Gastroesophageal sphincter (tissue), 4 donors: ENCODE results near the gene SGTA. TPM values are rescaled to one million over a fixed set of nuclear protein-coding genes. Genes with fewer than 3 reads are reported as not detected.

ENCODE experiments used
- ATAC-seq: fragments of 150-250 bp; one replicate; pipeline ENCODE4 v1.9.1; 2016; ENCODE audit warnings: mild to moderate bottlenecking, moderate library complexity
- H3K27ac ChIP-seq, 4 donors: fragments of 200-600 bp; sonication (generic) in 3 of 4; 1 replicate in 3 of 4; 2 replicates in 1 of 4; pipeline ENCODE4 v1.5.1; 2016 to 2019
- H3K27me3 ChIP-seq: fragments of 200-600 bp; sonication (generic); one replicate; pipeline ENCODE4 v1.5.1; 2019
- H3K36me3 ChIP-seq, 2 donors: fragments of 200-600 bp; sonication (generic); one replicate each; pipeline ENCODE4 v1.5.1; 2019; ENCODE audit warnings: control low read depth in 1 of 2
- H3K4me1 ChIP-seq, 3 donors: fragments of 200-600 bp; sonication (generic); 1 replicate in 2 of 3; 2 replicates in 1 of 3; pipeline ENCODE4 v1.5.1; 2016 to 2019; ENCODE audit warnings: control low read depth in 2 of 3
- H3K4me3 ChIP-seq, 2 donors: fragments of 200-600 bp; sonication (generic); one replicate each; pipeline ENCODE4 v1.5.1; 2019; ENCODE audit warnings: mild to moderate bottlenecking in 1 of 2, moderate library complexity in 1 of 2
- H3K9me3 ChIP-seq, 3 donors: fragments of 200-600 bp; sonication (generic); one replicate each; pipeline ENCODE4 v1.5.1; 2017 to 2019; ENCODE audit warnings: control low read depth in 2 of 3
- CTCF ChIP-seq, 4 experiments: fragments of 200-600 bp in 2 of 4; fragments of 450-650 bp in 2 of 4; sonication (generic) in 1 of 4; IDR thresholded peaks; one replicate each; pipeline ENCODE4 v1.5.1; 2017 to 2019; ENCODE audit warnings: antibody characterized with exemption in 4 of 4, mild to moderate bottlenecking in 2 of 4, moderate library complexity in 2 of 4
- EP300 ChIP-seq: sonication (generic); formaldehyde crosslinking; IDR thresholded peaks from one replicate; pipeline ENCODE4 v1.6.1; 2017; ENCODE audit warnings: antibody characterized with exemption, mild to moderate bottlenecking
- POLR2A ChIP-seq, 2 donors: fragments of 450-650 bp; IDR thresholded peaks; one replicate each; pipeline ENCODE4 v1.6.1; 2017; ENCODE audit warnings: antibody characterized with exemption in 2 of 2, mild to moderate bottlenecking in 2 of 2, moderate library complexity in 1 of 2
- POLR2AphosphoS5 ChIP-seq: sonication (generic); formaldehyde crosslinking; IDR thresholded peaks from one replicate; pipeline ENCODE4 v1.6.1; 2017; ENCODE audit warnings: antibody characterized with exemption
- WGBS, 2 donors: methylation state at CpG; one replicate each; pipeline ENCODE4 v1.1.5; 2018; ENCODE audit warnings: low coverage in 1 of 2; 5-methylcytosine and 5-hydroxymethylcytosine counted together
- total RNA-seq, 4 donors: library from RNA; depleted of rRNA; stranded (reverse); fragments of >200 nt; gene quantifications; one replicate each; pipeline ENCODE4 v1.1.0, GENCODE V29; 2016

Gene SGTA
- total RNA-seq, 4 donors from 2014 or later: 45.3 to 65.5 (median 47.2) TPM

GRCh38 chr19:2759362-2759761, 23.7 kb downstream of the SGTA start:
- Histone ChIP-seq H3K4me1 (no peaks in the 10 kb centered on the region), H3K36me3 (peaks cover 0 to 100% of the 10 kb centered on the region in 2 donors), H3K4me3 (no peak overlapping the region), H3K9me3 (no peaks in the 10 kb centered on the region), H3K27ac (no peak overlapping the region), H3K27me3 (no peaks in the 10 kb centered on the region)
- 84 to 87% methylated on average over 10 to 11 of the region's 17 CpGs for WGBS, 2 donors
- TF ChIP-seq POLR2A (IDR thresholded peaks at IDR 0.05): no peak
- no peak for TF ChIP-seq CTCF (IDR thresholded peaks at IDR 0.05)
- TF ChIP-seq EP300: no peak
- TF ChIP-seq POLR2AphosphoS5: no peak
- no peak for ATAC-seq

GRCh38 chr19:2758601-2759313, 24.3 kb downstream of the SGTA start:
- no peak for ATAC-seq
- Histone ChIP-seq H3K36me3 (peaks cover 0 to 100% of the 10 kb centered on the region in 2 donors), H3K9me3 (no peaks in the 10 kb centered on the region), H3K27me3 (no peaks in the 10 kb centered on the region), H3K4me3 (no peak overlapping the region), H3K27ac (no peak overlapping the region), H3K4me1 (no peaks in the 10 kb centered on the region)
- TF ChIP-seq POLR2AphosphoS5 (no peak), EP300 (no peak), POLR2A (IDR thresholded peaks at IDR 0.05) (no peak), CTCF (IDR thresholded peaks at IDR 0.05) (no peak)
- 87 to 93% methylated on average over 8 to 15 of the region's 17 CpGs for WGBS, 2 donors

GRCh38 chr19:2756921-2757881, 25.9 kb downstream of the SGTA start:
- WGBS, 2 donors: 88 to 98% methylated on average over 10 to 13 of the region's 48 CpGs
- H3K9me3 ChIP-seq: no peaks in the 10 kb centered on the region
- H3K36me3 ChIP-seq: peaks cover 0 to 90% of the 10 kb centered on the region in 2 donors
- no peak overlapping the region for H3K27ac ChIP-seq
- H3K27me3 ChIP-seq: no peaks in the 10 kb centered on the region
- H3K4me1 ChIP-seq: no peaks in the 10 kb centered on the region
- H3K4me3 ChIP-seq: no peak overlapping the region
- TF ChIP-seq EP300 (no peak), POLR2AphosphoS5 (no peak), POLR2A (IDR thresholded peaks at IDR 0.05) (no peak), CTCF (IDR thresholded peaks at IDR 0.05) (no peak)
- no peak for ATAC-seq

- H3K27me3 ChIP-seq: no peaks in the 10 kb centered on the region
- no peak overlapping the region for H3K27ac ChIP-seq
- H3K4me3 ChIP-seq: no peak overlapping the region
- TF ChIP-seq CTCF (IDR thresholded peaks at IDR 0.05) (no peak), EP300 (no peak), POLR2AphosphoS5 (no peak), POLR2A (IDR thresholded peaks at IDR 0.05) (no peak)
- H3K36me3 ChIP-seq: peaks cover 0 to 83% of the 10 kb centered on the region in 2 donors
- ATAC-seq: no peak
- no peaks in the 10 kb centered on the region for H3K9me3 ChIP-seq
- H3K4me1 ChIP-seq: no peaks in the 10 kb centered on the region
- WGBS, 2 donors: 67 to 79% methylated on average over 1 to 8 of the region's 8 CpGs
Measured at GRCh38 chr19:2756477-2756876, 26.6 kb downstream of the SGTA start.
